Ramos (cell line): Measurements from ENCODE around the gene P2RX4.
"Not testable (repeated sequence)": the region's sequence is repeated elsewhere in the genome, so short reads cannot be mapped to it uniquely, and the experiment has no call there.

ENCODE experiments used
- in situ Hi-C: fragments of 300-500 bp; cut with MboI; formaldehyde crosslinking; loops from one replicate; pipeline ENCODE4 v1.14.3; 2022; ENCODE audit warnings: low sequenced_read_pairs; ENCODE audit not compliant: unreplicated experiment

Gene P2RX4

GRCh38 chr12:121209624-121210572, at the start of gene P2RX4:
P2RX4 (plus strand) TSS chr12:121210129; CDS start chr12:121210165, 36 bp downstream.
- in situ Hi-C loops: no loop called here

GRCh38 chr12:121162384-121162783, 47.5 kb upstream of the P2RX4 start:
- in situ Hi-C loops: no loop called here

GRCh38 chr12:121162985-121163384, 46.9 kb upstream of the P2RX4 start:
- in situ Hi-C loops: no loop called here

- in situ Hi-C loops: not testable (repeated sequence)
Measured at GRCh38 chr12:121164839-121165238, 45.1 kb upstream of the P2RX4 start.

GRCh38 chr12:121165316-121165715, 44.6 kb upstream of the P2RX4 start:
- in situ Hi-C loops: no loop called here

GRCh38 chr12:121166356-121166755, 43.6 kb upstream of the P2RX4 start:
- in situ Hi-C loops: no loop called here

- in situ Hi-C loops: no loop called here
Measured at GRCh38 chr12:121167232-121167820, 42.6 kb upstream of the P2RX4 start.

- in situ Hi-C loops: no loop called here
Measured at GRCh38 chr12:121167951-121168350, 42.0 kb upstream of the P2RX4 start.

GRCh38 chr12:121170151-121170550, 39.8 kb upstream of the P2RX4 start:
- in situ Hi-C loops: no loop called here

GRCh38 chr12:121170611-121171260, 39.2 kb upstream of the P2RX4 start:
- in situ Hi-C loops: no loop called here

GRCh38 chr12:121172145-121172544, 37.8 kb upstream of the P2RX4 start:
- in situ Hi-C loops: no loop called here

GRCh38 chr12:121175383-121176119, 34.4 kb upstream of the P2RX4 start:
- in situ Hi-C loops: no loop called here

GRCh38 chr12:121176826-121177529, 33.0 kb upstream of the P2RX4 start:
- in situ Hi-C loops: no loop called here

GRCh38 chr12:121181181-121181580, 28.7 kb upstream of the P2RX4 start:
- in situ Hi-C loops: no loop called here

- in situ Hi-C loops: no loop called here
Measured at GRCh38 chr12:121182222-121182893, 27.6 kb upstream of the P2RX4 start.

GRCh38 chr12:121184425-121184824, 25.5 kb upstream of the P2RX4 start:
- in situ Hi-C loops: no loop called here

GRCh38 chr12:121184984-121185889, 24.7 kb upstream of the P2RX4 start:
- in situ Hi-C loops: no loop called here

- in situ Hi-C loops: no loop called here
Measured at GRCh38 chr12:121186826-121187225, 23.1 kb upstream of the P2RX4 start.
